IPS DF 6.9 (cell line): ENCODE measurements around the gene LMOD3.

ENCODE experiments used
- DNase-seq: peaks from one replicate; pipeline ENCODE4 v3.0.0-alpha.2; 2013; ENCODE audit warnings: low read depth, low spot score
- H3K27ac ChIP-seq: one replicate; pipeline ENCODE4 v1.5.1; 2013; ENCODE audit warnings: low read length, control low read depth
- H3K27me3 ChIP-seq: 2 replicates; pipeline ENCODE4 v1.6.1; 2013; ENCODE audit warnings: mild to moderate bottlenecking, low read length; ENCODE audit not compliant: control insufficient read depth, insufficient read depth
- H3K36me3 ChIP-seq: 2 replicates; pipeline ENCODE4 v1.6.1; 2013; ENCODE audit warnings: low read length; ENCODE audit not compliant: control insufficient read depth, insufficient read depth
- H3K4me1 ChIP-seq: 2 replicates; pipeline ENCODE4 v1.6.1; 2013; ENCODE audit warnings: low read length; ENCODE audit not compliant: control insufficient read depth, insufficient read depth
- H3K4me3 ChIP-seq: 2 replicates; pipeline ENCODE4 v1.5.1; 2013; ENCODE audit warnings: mild to moderate bottlenecking, low read length
- H3K9me3 ChIP-seq: 2 replicates; pipeline ENCODE4 v1.6.1; 2013; ENCODE audit warnings: low read length, inconsistent platforms; ENCODE audit not compliant: control insufficient read depth, insufficient read depth
- WGBS: extraction: QIAGEN DNeasy Blood & Tissue Kit; methylation state at CpG from one replicate; pipeline ENCODE4 v1.1.7; 2013; ENCODE audit warnings: mixed read lengths, missing lambda C conversion rate; ENCODE audit not compliant: insufficient read length, insufficient coverage; 5-methylcytosine and 5-hydroxymethylcytosine counted together

The LMOD3 gene

GRCh38 chr3:69063636-69064035, 58.8 kb downstream of the LMOD3 start:
- no peak for DNase-seq
- WGBS, result no CpG with 5 or more reads among the region's 2 CpGs
- H3K9me3 ChIP-seq, result no peaks in the 10 kb centered on the region
- H3K4me1 ChIP-seq, result no peaks in the 10 kb centered on the region
- H3K27me3 ChIP-seq, result no peaks in the 10 kb centered on the region
- no peaks in the 10 kb centered on the region; the same call in 1 of the 2 replicates for H3K36me3 ChIP-seq
- no peak overlapping the region for H3K27ac ChIP-seq
- no peak overlapping the region for H3K4me3 ChIP-seq

GRCh38 chr3:69059688-69060087, 62.7 kb downstream of the LMOD3 start:
- Histone ChIP-seq H3K4me3 (no peak overlapping the region), H3K36me3 (no peaks in the 10 kb centered on the region; the same call in 1 of the 2 replicates), H3K27me3 (no peaks in the 10 kb centered on the region), H3K4me1 (no peaks in the 10 kb centered on the region), H3K27ac (no peak overlapping the region), H3K9me3 (no peaks in the 10 kb centered on the region)
- no peak for DNase-seq

- Histone ChIP-seq H3K36me3 (no peaks in the 10 kb centered on the region; the same call in 1 of the 2 replicates), H3K4me1 (no peaks in the 10 kb centered on the region), H3K4me3 (no peak overlapping the region), H3K27ac (no peak overlapping the region), H3K27me3 (no peaks in the 10 kb centered on the region), H3K9me3 (no peaks in the 10 kb centered on the region)
- WGBS, result no CpG with 5 or more reads among the region's 2 CpGs
- DNase-seq, result no peak
These were observed 63.5 kb downstream of the LMOD3 start for GRCh38 chr3:69058947-69059224.

GRCh38 chr3:69058180-69058946, 64.0 kb downstream of the LMOD3 start:
- Histone ChIP-seq H3K9me3 (no peaks in the 10 kb centered on the region), H3K4me3 (no peak overlapping the region), H3K4me1 (no peaks in the 10 kb centered on the region), H3K27me3 (no peaks in the 10 kb centered on the region), H3K27ac (no peak overlapping the region), H3K36me3 (no peaks in the 10 kb centered on the region; the same call in 1 of the 2 replicates)
- no peak for DNase-seq
- WGBS, result no CpG with 5 or more reads among the region's 3 CpGs
